Esophagus squamous epithelium (tissue), 5 donors: ENCODE results near the gene SPTLC3. TPM values are rescaled to one million over a fixed set of nuclear protein-coding genes. Genes with fewer than 3 reads are reported as not detected.

ENCODE experiments used
- DNase-seq: peaks from one replicate; lab custom pipeline; 2025; lab: John Stamatoyannopoulos, UW
- H3K27ac ChIP-seq, 4 donors: fragments of 200-600 bp; sonication (generic); one replicate each; pipeline ENCODE4 v1.5.1; 2016 to 2019; ENCODE audit warnings: mild to moderate bottlenecking in 1 of 4
- H3K27me3 ChIP-seq, 4 donors: fragments of 200-600 bp; sonication (generic); 1 replicate in 3 of 4; 2 replicates in 1 of 4; pipeline versions ENCODE4 v1.5.1 to v1.6.0; 2017 to 2021; ENCODE audit warnings: antibody characterized with exemption in 1 of 4
- H3K36me3 ChIP-seq, 3 donors: fragments of 200-600 bp; sonication (generic); one replicate each; pipeline ENCODE4 v1.5.1; 2016 to 2019
- H3K4me1 ChIP-seq, 3 donors: fragments of 200-600 bp; sonication (generic); one replicate each; pipeline ENCODE4 v1.5.1; 2017 to 2019
- H3K4me3 ChIP-seq, 4 donors: fragments of 200-600 bp; sonication (generic); 1 replicate in 3 of 4; 2 replicates in 1 of 4; pipeline ENCODE4 v1.5.1; 2016 to 2019; ENCODE audit warnings: mild to moderate bottlenecking in 2 of 4, moderate library complexity in 1 of 4
- H3K9me3 ChIP-seq, 3 donors: fragments of 200-600 bp; sonication (generic); one replicate each; pipeline ENCODE4 v1.5.1; 2016 to 2019
- POLR2A ChIP-seq, 4 donors: fragments of 450-650 bp; IDR thresholded peaks; one replicate each; pipeline ENCODE4 v1.6.1; 2017; ENCODE audit warnings: antibody characterized with exemption in 4 of 4, mild to moderate bottlenecking in 4 of 4, moderate library complexity in 3 of 4
- WGBS, 2 donors: methylation state at CpG; one replicate each; pipeline ENCODE4 v1.1.5; 2018; 5-methylcytosine and 5-hydroxymethylcytosine counted together
- intact Hi-C: fragments of 100-400 bp; cut with DNase I; formaldehyde crosslinking; loops from one replicate; pipeline ENCODE4 v1.15.0; 2022
- total RNA-seq, 4 donors: library from RNA; depleted of rRNA; stranded (reverse); fragments of >200 nt; gene quantifications; one replicate each; pipeline ENCODE4 v1.1.0, GENCODE V29; 2016
- TF ChIP-seq, protein P1 (sequence below), 6 experiments: fragments of 450-650 bp in 4 of 6; fragments of 200-600 bp in 2 of 6; sonication (generic) in 2 of 6; IDR thresholded peaks; one replicate each; pipeline ENCODE4 v1.5.1; 2016 to 2019; ENCODE audit warnings: antibody characterized with exemption in 6 of 6, mild to moderate bottlenecking in 4 of 6, moderate library complexity in 4 of 6
- donor health status: DM: yes; HTN: yes; CAD: no.

Gene SPTLC3
- total RNA-seq, 4 donors from 2014 or later: 6.9 to 9.1 (median 7.3) TPM

- Histone ChIP-seq H3K36me3 (no peaks in the 10 kb centered on the region), H3K4me1 (no peaks in the 10 kb centered on the region), H3K27me3 (no peaks in the 10 kb centered on the region), H3K27ac (no peak overlapping the region), H3K9me3 (no peaks in the 10 kb centered on the region), H3K4me3 (no peak overlapping the region)
- DNase-seq: no peak
- WGBS, 2 donors: 59 to 77% methylated on average over 3 of the region's 3 CpGs
- TF ChIP-seq POLR2A (IDR thresholded peaks at IDR 0.05): no peak
- TF ChIP-seq, protein P1, sequence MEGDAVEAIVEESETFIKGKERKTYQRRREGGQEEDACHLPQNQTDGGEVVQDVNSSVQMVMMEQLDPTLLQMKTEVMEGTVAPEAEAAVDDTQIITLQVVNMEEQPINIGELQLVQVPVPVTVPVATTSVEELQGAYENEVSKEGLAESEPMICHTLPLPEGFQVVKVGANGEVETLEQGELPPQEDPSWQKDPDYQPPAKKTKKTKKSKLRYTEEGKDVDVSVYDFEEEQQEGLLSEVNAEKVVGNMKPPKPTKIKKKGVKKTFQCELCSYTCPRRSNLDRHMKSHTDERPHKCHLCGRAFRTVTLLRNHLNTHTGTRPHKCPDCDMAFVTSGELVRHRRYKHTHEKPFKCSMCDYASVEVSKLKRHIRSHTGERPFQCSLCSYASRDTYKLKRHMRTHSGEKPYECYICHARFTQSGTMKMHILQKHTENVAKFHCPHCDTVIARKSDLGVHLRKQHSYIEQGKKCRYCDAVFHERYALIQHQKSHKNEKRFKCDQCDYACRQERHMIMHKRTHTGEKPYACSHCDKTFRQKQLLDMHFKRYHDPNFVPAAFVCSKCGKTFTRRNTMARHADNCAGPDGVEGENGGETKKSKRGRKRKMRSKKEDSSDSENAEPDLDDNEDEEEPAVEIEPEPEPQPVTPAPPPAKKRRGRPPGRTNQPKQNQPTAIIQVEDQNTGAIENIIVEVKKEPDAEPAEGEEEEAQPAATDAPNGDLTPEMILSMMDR (IDR thresholded peaks at IDR 0.05): no peak
- intact Hi-C loops: no loop called here
Observed at GRCh38 chr20:12987261-12987660, 21.5 kb upstream of the SPTLC3 start.

GRCh38 chr20:12989586-12990115 is 19.1 kb upstream of the SPTLC3 start:
- no peak for DNase-seq
- 79 to 90% methylated on average over 3 of the region's 3 CpGs for WGBS, 2 donors
- Histone ChIP-seq H3K4me1 (no peaks in the 10 kb centered on the region), H3K27ac (no peak overlapping the region), H3K9me3 (no peaks in the 10 kb centered on the region), H3K27me3 (no peaks in the 10 kb centered on the region), H3K4me3 (no peak overlapping the region), H3K36me3 (no peaks in the 10 kb centered on the region)
- intact Hi-C loops: no loop called here
- TF ChIP-seq, protein P1 (IDR thresholded peaks at IDR 0.05): no peak
- no peak for TF ChIP-seq POLR2A (IDR thresholded peaks at IDR 0.05)

DNA sequence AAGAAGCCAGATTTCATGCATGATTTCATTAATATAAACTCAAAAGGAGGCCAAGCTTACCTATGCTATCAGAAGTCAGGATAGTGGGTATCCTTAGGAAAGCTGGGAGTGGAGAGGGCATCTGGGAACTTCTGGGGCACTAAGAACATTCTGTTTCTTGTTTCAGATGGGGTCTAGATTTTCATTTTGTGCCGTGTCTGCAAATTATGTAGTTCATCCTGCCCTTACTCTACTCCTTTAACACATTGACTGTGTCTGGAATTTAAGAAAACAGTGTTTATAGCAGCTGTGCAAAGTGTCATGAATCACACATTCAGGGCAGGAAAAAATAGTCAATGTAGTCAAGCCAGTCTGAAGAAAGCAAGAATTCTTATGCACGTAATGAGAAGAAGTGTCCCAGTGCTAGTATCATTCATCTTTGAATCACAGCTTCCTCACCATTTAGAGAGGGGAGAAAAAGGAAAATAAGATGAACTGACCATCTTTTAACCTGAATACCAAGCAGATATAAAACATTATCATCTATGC is 11.6 kb upstream of the SPTLC3 start:
- Histone ChIP-seq H3K4me3 (no peak overlapping the region), H3K27ac (no peak overlapping the region), H3K27me3 (no peaks in the 10 kb centered on the region), H3K36me3 (no peaks in the 10 kb centered on the region), H3K9me3 (no peaks in the 10 kb centered on the region), H3K4me1 (no peaks in the 10 kb centered on the region)
- 59 to 64% methylated on average over 2 of the region's 2 CpGs for WGBS, 2 donors
- DNase-seq: no peak
- intact Hi-C loops: no loop called here
- no peak for TF ChIP-seq POLR2A (IDR thresholded peaks at IDR 0.05)
- TF ChIP-seq, protein P1 (IDR thresholded peaks at IDR 0.05): no peak

GRCh38 chr20:12998046-12998445 is 10.7 kb upstream of the SPTLC3 start:
- Histone ChIP-seq H3K4me1 (no peaks in the 10 kb centered on the region), H3K27ac (no peak overlapping the region), H3K27me3 (no peaks in the 10 kb centered on the region), H3K4me3 (no peak overlapping the region), H3K9me3 (no peaks in the 10 kb centered on the region), H3K36me3 (no peaks in the 10 kb centered on the region)
- no peak for TF ChIP-seq POLR2A (IDR thresholded peaks at IDR 0.05)
- TF ChIP-seq, protein P1 (IDR thresholded peaks at IDR 0.05): no peak
- 77 to 85% methylated on average over 3 of the region's 3 CpGs for WGBS, 2 donors
- intact Hi-C loops: no loop called here
- no peak for DNase-seq

- no peak for DNase-seq
- Histone ChIP-seq H3K27me3 (no peaks in the 10 kb centered on the region), H3K4me1 (no peaks in the 10 kb centered on the region), H3K4me3 (no peak overlapping the region), H3K9me3 (no peaks in the 10 kb centered on the region), H3K27ac (no peak overlapping the region), H3K36me3 (no peaks in the 10 kb centered on the region)
- 91 to 94% methylated on average over 3 of the region's 3 CpGs for WGBS, 2 donors
- TF ChIP-seq POLR2A (IDR thresholded peaks at IDR 0.05): no peak
- TF ChIP-seq, protein P1 (IDR thresholded peaks at IDR 0.05): no peak
- intact Hi-C loops: no loop called here
Observed at GRCh38 chr20:12999201-12999600, 9.6 kb upstream of the SPTLC3 start.
